ENCODE results near the gene NHLH1. TPM values are rescaled to one million over a fixed set of nuclear protein-coding genes. Genes with fewer than 3 reads are reported as not detected.

The NHLH1 gene
- total RNA-seq, 1 experiment from 2014 or later = 0.12 TPM

GRCh38 chr1:160411271-160412027 lies 44.6 kb downstream of the NHLH1 start:
- Mint-ChIP-seq H3K36me3 (ENCODE audit: insufficient read depth, unreplicated experiment) (no peaks in the 10 kb centered on the region), H3K4me3 (ENCODE audit: unreplicated experiment) (no peak overlapping the region), H3K27ac (ENCODE audit: low read depth, unreplicated experiment) (no peak overlapping the region), H3K4me1 (ENCODE audit: insufficient read depth, unreplicated experiment) (peaks cover 21% of the 10 kb centered on the region), H3K9me3 (ENCODE audit: unreplicated experiment) (no peaks in the 10 kb centered on the region), H3K27me3 (ENCODE audit: insufficient read depth, unreplicated experiment) (no peaks in the 10 kb centered on the region)
- CTCF ChIA-PET = interaction anchor here (0.9 to 9.5 kb wide), 3 partner anchors 34 to 119 kb away, joined by 5 to 116 read pairs (median 7); no protein-coding TSS in a partner anchor
- POLR2A ChIA-PET = interaction anchor here (0.6 to 1.1 kb wide), 4 partner anchors 9 to 381 kb away, joined by 3 read pairs; no protein-coding TSS in a partner anchor
- DNase-seq (ENCODE audit: unreplicated experiment) = no peak
- no peak for TF ChIP-seq CTCF (IDR thresholded peaks at IDR 0.05; ENCODE audit: unreplicated experiment)
- BruUV-seq (replicated peaks) = no TSS peak
- intact Hi-C loops (cut with micrococcal nuclease) = no loop called here

- Mint-ChIP-seq H3K9me3 (ENCODE audit: unreplicated experiment) (no peaks in the 10 kb centered on the region), H3K4me3 (ENCODE audit: unreplicated experiment) (no peak overlapping the region), H3K27me3 (ENCODE audit: insufficient read depth, unreplicated experiment) (no peaks in the 10 kb centered on the region), H3K36me3 (ENCODE audit: insufficient read depth, unreplicated experiment) (no peaks in the 10 kb centered on the region), H3K4me1 (ENCODE audit: insufficient read depth, unreplicated experiment) (peaks cover 21% of the 10 kb centered on the region), H3K27ac (ENCODE audit: low read depth, unreplicated experiment) (no peak overlapping the region)
- ChIA-PET POLR2A (interaction anchor here (0.6 to 0.8 kb wide), 2 partner anchors 56 to 381 kb away, joined by 3 read pairs; no protein-coding TSS in a partner anchor), CTCF (interaction anchor here (0.9 to 9.5 kb wide), 3 partner anchors 35 to 120 kb away, joined by 5 to 116 read pairs (median 7); no protein-coding TSS in a partner anchor)
- no peak for TF ChIP-seq CTCF (IDR thresholded peaks at IDR 0.05; ENCODE audit: unreplicated experiment)
- BruUV-seq (replicated peaks) = no TSS peak
- no peak for DNase-seq (ENCODE audit: unreplicated experiment)
- intact Hi-C loops (cut with micrococcal nuclease) = no loop called here
Measured at GRCh38 chr1:160412028-160412362, 45.1 kb downstream of the NHLH1 start.

- no peaks in the 10 kb centered on the region for H3K9me3 Mint-ChIP-seq (ENCODE audit: unreplicated experiment)
- no peak for TF ChIP-seq CTCF (IDR thresholded peaks at IDR 0.05; ENCODE audit: unreplicated experiment)
- CTCF ChIA-PET = interaction anchor here (0.5 to 11.5 kb wide), 12 partner anchors 16 to 1497 kb away, joined by 3 to 214 read pairs (median 4); partner anchors contain the start of genes COPA, NCSTN and PEX19
- no peaks in the 10 kb centered on the region for H3K36me3 Mint-ChIP-seq (ENCODE audit: insufficient read depth, unreplicated experiment)
- H3K27me3 Mint-ChIP-seq (ENCODE audit: insufficient read depth, unreplicated experiment) = peaks cover 4% of the 10 kb centered on the region
- no peak overlapping the region for H3K27ac Mint-ChIP-seq (ENCODE audit: low read depth, unreplicated experiment)
- no peak for DNase-seq (ENCODE audit: unreplicated experiment)
- H3K4me3 Mint-ChIP-seq (ENCODE audit: unreplicated experiment) = no peak overlapping the region
- POLR2A ChIA-PET = interaction anchor here (1.4 to 3.0 kb wide), 3 partner anchors 37 to 72 kb away, joined by 5 to 12 read pairs (median 7); partner anchors contain the start of genes COPA and NCSTN
- no TSS peak for BruUV-seq (replicated peaks)
- peaks cover 12% of the 10 kb centered on the region for H3K4me1 Mint-ChIP-seq (ENCODE audit: insufficient read depth, unreplicated experiment)
- intact Hi-C loops (cut with micrococcal nuclease) = no loop called here
Measured at GRCh38 chr1:160413716-160414115, 46.8 kb downstream of the NHLH1 start.

- no TSS peak for BruUV-seq (replicated peaks)
- H3K4me1 Mint-ChIP-seq (ENCODE audit: insufficient read depth, unreplicated experiment) = peaks cover 12% of the 10 kb centered on the region
- DNase-seq (ENCODE audit: unreplicated experiment) = peak; percentile 85
- intact Hi-C loops (cut with micrococcal nuclease) = loop anchor here (5.0 kb wide), 1 partner anchor 123 kb away; no protein-coding TSS in a partner anchor
- no peaks in the 10 kb centered on the region for H3K9me3 Mint-ChIP-seq (ENCODE audit: unreplicated experiment)
- POLR2A ChIA-PET = interaction anchor here (0.6 to 3.0 kb wide), 4 partner anchors 38 to 537 kb away, joined by 3 to 12 read pairs (median 6); partner anchors contain the start of genes COPA and NCSTN
- TF ChIP-seq CTCF (IDR thresholded peaks at IDR 0.05; ENCODE audit: unreplicated experiment) = no peak
- CTCF ChIA-PET = interaction anchor here (0.7 to 11.5 kb wide), 13 partner anchors 17 to 310 kb away, joined by 3 to 214 read pairs (median 10); partner anchors contain the start of genes COPA and NCSTN
- H3K27ac Mint-ChIP-seq (ENCODE audit: low read depth, unreplicated experiment) = peak overlapping the region; percentile 0
- H3K36me3 Mint-ChIP-seq (ENCODE audit: insufficient read depth, unreplicated experiment) = no peaks in the 10 kb centered on the region
- no peak overlapping the region for H3K4me3 Mint-ChIP-seq (ENCODE audit: unreplicated experiment)
- H3K27me3 Mint-ChIP-seq (ENCODE audit: insufficient read depth, unreplicated experiment) = peaks cover 11% of the 10 kb centered on the region
Measured at GRCh38 chr1:160414881-160415280, 48.0 kb downstream of the NHLH1 start.

All from MCF 10A (cell line).